ENCODE measurements around the gene SRSF3. TPM values are rescaled to one million over a fixed set of nuclear protein-coding genes. Genes with fewer than 3 reads are reported as not detected.
A peak's percentile ranks its signal among the peaks of the same experiment; 100 is the strongest.

SRSF3 gene
- total and polyA plus RNA-seq, 9 of the 15 experiments (the other 6 are each of a cell fraction or from before 2014, with no cell fraction given), result 337 to 1,200 (median 518) TPM

DNA sequence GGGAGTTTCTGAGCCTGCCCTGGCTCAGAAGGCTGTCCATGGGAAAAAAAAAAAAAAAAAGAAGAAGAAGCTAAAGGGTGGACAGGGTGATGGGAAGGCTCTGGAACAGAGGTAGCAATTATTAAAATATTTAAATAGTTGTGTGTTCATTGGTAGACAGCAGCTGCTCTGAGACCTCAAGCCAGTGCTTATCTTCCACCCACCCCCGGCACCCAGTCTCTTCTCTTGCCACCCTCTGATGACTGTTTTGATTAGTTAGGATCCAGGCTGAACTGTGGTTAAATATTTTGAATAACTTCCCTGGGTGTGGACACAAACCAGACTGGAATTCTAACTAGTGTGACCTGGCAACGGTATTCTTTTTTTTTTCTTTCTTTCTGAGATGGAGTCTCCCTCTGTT is 16.9 kb upstream of the SRSF3 start (continued):
- TF ChIP-seq, protein P1, sequence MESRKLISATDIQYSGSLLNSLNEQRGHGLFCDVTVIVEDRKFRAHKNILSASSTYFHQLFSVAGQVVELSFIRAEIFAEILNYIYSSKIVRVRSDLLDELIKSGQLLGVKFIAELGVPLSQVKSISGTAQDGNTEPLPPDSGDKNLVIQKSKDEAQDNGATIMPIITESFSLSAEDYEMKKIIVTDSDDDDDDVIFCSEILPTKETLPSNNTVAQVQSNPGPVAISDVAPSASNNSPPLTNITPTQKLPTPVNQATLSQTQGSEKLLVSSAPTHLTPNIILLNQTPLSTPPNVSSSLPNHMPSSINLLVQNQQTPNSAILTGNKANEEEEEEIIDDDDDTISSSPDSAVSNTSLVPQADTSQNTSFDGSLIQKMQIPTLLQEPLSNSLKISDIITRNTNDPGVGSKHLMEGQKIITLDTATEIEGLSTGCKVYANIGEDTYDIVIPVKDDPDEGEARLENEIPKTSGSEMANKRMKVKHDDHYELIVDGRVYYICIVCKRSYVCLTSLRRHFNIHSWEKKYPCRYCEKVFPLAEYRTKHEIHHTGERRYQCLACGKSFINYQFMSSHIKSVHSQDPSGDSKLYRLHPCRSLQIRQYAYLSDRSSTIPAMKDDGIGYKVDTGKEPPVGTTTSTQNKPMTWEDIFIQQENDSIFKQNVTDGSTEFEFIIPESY (CRISPR knock-in tag; IDR thresholded peaks at IDR 0.05), result no peak
- TF ChIP-seq KLF16 (IDR thresholded peaks at IDR 0.05) (0 out of 2 replicates have a peak, but pooled peaks have one; percentile 27), HBP1 (CRISPR knock-in tag; IDR thresholded peaks at IDR 0.05) (no peak), NR2C1 (IDR thresholded peaks at IDR 0.05) (no peak), NR2C1 (tag; IDR thresholded peaks at IDR 0.05) (no peak), SAFB (IDR thresholded peaks at IDR 0.05; ENCODE audit: borderline replicate concordance, low read depth, low read length) (no peak), ZC3H8 (IDR thresholded peaks at IDR 0.05) (no peak), ARID1B (IDR thresholded peaks at IDR 0.05) (peak; percentile 54; the same call in 1 of the 2 replicates), KAT7 (CRISPR knock-in tag; IDR thresholded peaks at IDR 0.05; ENCODE audit: borderline replicate concordance) (no peak), HEY1 (CRISPR knock-in tag; IDR thresholded peaks at IDR 0.05; ENCODE audit: borderline replicate concordance) (no peak), BMI1 (IDR thresholded peaks at IDR 0.05; ENCODE audit: low read length) (no peak), HOMEZ (CRISPR knock-in tag; IDR thresholded peaks at IDR 0.05) (no peak), POU5F1 (IDR thresholded peaks at IDR 0.05; ENCODE audit: borderline replicate concordance, low read depth, low read length, partially characterized antibody) (no peak), NONO (IDR thresholded peaks at IDR 0.05; ENCODE audit: low read depth in 2 of 2, low read length in 1 of 2) (no peak), ZNF561 (CRISPR knock-in tag; conservative IDR thresholded peaks at IDR 0.05) (no peak)
- TF ChIP-seq, protein P2, sequence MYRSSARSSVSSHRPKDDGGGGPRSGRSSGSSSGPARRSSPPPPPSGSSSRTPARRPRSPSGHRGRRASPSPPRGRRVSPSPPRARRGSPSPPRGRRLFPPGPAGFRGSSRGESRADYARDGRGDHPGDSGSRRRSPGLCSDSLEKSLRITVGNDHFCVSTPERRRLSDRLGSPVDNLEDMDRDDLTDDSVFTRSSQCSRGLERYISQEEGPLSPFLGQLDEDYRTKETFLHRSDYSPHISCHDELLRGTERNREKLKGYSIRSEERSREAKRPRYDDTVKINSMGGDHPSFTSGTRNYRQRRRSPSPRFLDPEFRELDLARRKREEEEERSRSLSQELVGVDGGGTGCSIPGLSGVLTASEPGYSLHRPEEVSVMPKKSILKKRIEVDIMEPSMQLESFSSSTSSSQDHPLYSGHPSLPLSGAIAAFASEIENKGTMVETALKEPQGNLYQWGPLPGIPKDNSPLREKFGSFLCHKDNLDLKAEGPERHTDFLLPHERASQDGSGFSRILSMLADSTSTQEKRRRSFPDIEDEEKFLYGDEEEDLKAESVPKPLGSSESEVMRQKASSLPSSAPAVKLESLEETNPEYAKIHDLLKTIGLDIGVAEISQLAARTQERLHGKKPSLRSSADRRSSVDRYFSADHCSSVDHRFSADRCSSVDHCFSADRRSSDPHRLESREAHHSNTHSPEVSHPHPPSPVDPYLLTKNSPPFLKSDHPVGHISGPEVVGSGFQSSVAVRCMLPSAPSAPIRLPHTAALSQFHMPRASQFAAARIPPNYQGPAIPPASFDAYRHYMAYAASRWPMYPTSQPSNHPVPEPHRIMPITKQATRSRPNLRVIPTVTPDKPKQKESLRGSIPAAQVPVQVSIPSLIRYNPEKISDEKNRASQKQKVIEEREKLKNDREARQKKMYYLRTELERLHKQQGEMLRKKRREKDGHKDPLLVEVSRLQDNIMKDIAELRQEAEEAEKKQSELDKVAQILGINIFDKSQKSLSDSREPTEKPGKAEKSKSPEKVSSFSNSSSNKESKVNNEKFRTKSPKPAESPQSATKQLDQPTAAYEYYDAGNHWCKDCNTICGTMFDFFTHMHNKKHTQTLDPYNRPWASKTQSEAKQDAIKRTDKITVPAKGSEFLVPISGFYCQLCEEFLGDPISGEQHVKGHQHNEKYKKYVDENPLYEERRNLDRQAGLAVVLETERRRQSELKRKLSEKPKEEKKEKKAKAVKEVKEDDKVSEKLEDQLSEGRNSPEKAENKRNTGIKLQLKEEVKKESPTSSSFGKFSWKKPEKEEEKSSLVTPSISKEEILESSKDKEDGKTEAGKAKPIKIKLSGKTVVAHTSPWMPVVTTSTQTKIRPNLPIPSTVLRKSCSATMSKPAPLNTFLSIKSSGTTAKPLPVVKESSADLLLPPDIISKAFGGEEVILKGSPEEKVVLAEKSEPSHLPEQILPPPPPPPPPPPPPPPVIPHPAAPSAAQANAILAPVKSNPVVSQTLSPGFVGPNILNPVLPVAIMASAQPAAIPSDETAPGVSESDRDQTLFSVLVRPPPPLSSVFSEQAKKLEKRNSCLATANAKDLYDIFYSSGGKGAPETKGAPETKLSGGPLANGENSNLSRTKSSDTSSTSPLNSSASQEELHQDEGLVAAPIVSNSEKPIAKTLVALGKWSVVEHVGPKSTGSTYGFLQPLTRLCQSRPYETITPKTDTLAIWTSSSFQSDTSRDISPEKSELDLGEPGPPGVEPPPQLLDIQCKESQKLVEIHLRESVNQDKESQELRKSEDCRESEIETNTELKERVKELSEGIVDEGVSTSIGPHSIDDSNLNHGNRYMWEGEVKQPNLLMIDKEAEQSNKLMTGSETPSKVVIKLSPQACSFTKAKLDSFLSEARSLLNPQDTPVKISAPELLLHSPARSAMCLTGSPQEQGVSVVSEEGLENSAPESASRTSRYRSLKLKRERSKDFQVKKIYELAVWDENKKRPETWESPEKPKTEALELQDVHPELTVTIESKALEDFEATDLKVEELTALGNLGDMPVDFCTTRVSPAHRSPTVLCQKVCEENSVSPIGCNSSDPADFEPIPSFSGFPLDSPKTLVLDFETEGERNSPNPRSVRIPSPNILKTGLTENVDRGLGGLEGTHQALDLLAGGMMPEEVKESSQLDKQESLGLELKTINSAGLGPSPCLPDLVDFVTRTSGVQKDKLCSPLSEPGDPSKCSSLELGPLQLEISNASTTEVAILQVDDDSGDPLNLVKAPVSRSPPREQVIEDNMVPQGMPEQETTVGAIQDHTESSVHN (IDR thresholded peaks at IDR 0.05; ENCODE audit: borderline replicate concordance in 1 of 2, low read depth in 1 of 2), result no peak
